Trophoblast cell (in vitro differentiated cells and primary cell): ENCODE data around the gene CDK2.

Experiments used
- DNase-seq, 2 donors: peaks; one replicate each; pipeline ENCODE4 v3.0.0-alpha.2; 2016
- H2AFZ ChIP-seq: 2 replicates; pipeline ENCODE4 v1.6.1; 2013; ENCODE audit warnings: low read length, moderate library complexity, mild to moderate bottlenecking; ENCODE audit not compliant: insufficient read depth, poor library complexity
- H2AK5ac ChIP-seq: 2 replicates; pipeline ENCODE4 v1.6.1; 2013; ENCODE audit warnings: mild to moderate bottlenecking, low read length
- H2BK120ac ChIP-seq: 2 replicates; pipeline ENCODE4 v1.6.1; 2013; ENCODE audit warnings: low read length, mild to moderate bottlenecking, moderate library complexity; ENCODE audit not compliant: insufficient read depth, poor library complexity
- H2BK12ac ChIP-seq: 2 replicates; pipeline ENCODE4 v1.6.1; 2013; ENCODE audit warnings: mild to moderate bottlenecking, low read length, moderate library complexity
- H2BK5ac ChIP-seq: 2 replicates; pipeline ENCODE4 v1.6.1; 2013; ENCODE audit warnings: low read length, low read depth, moderate library complexity, mild to moderate bottlenecking; ENCODE audit not compliant: poor library complexity
- H3K14ac ChIP-seq: 2 replicates; pipeline ENCODE4 v1.6.1; 2013; ENCODE audit warnings: mild to moderate bottlenecking, low read length
- H3K18ac ChIP-seq: 2 replicates; pipeline ENCODE4 v1.6.1; 2013; ENCODE audit warnings: mild to moderate bottlenecking, low read length
- H3K23ac ChIP-seq: 2 replicates; pipeline ENCODE4 v1.6.1; 2013; ENCODE audit warnings: low read length
- H3K27ac ChIP-seq: 2 replicates; pipeline ENCODE4 v1.5.1; 2013; ENCODE audit warnings: low read depth, mild to moderate bottlenecking, inconsistent platforms, low read length, moderate library complexity
- H3K27me3 ChIP-seq: 2 replicates; pipeline ENCODE4 v1.6.1; 2013; ENCODE audit warnings: inconsistent platforms, mild to moderate bottlenecking, low read length, moderate library complexity; ENCODE audit not compliant: insufficient read depth
- H3K36me3 ChIP-seq, 2 experiments: 1 replicate in 1 of 2; 2 replicates in 1 of 2; pipeline ENCODE4 v1.6.1; 2013; ENCODE audit warnings: low read length in 2 of 2, mild to moderate bottlenecking in 2 of 2, moderate library complexity in 1 of 2; ENCODE audit not compliant: insufficient read depth in 2 of 2, control insufficient read depth in 1 of 2
- H3K4ac ChIP-seq: 2 replicates; pipeline ENCODE4 v1.6.1; 2013; ENCODE audit warnings: low read depth, mild to moderate bottlenecking, low read length, moderate library complexity
- H3K4me1 ChIP-seq, 2 experiments: 1 replicate in 1 of 2; 2 replicates in 1 of 2; pipeline ENCODE4 v1.6.1; 2013; ENCODE audit warnings: low read length in 2 of 2, mild to moderate bottlenecking in 2 of 2, moderate library complexity in 1 of 2; ENCODE audit not compliant: insufficient read depth in 2 of 2, control insufficient read depth in 1 of 2
- H3K4me2 ChIP-seq: 2 replicates; pipeline ENCODE4 v1.6.1; 2013; ENCODE audit warnings: inconsistent platforms, mild to moderate bottlenecking, low read length, moderate library complexity
- H3K4me3 ChIP-seq: 2 replicates; pipeline ENCODE4 v1.5.1; 2013; ENCODE audit warnings: mild to moderate bottlenecking, low read depth, low read length, inconsistent platforms
- H3K79me1 ChIP-seq: one replicate; pipeline ENCODE4 v1.6.1; 2013; ENCODE audit warnings: low read length
- H3K79me2 ChIP-seq: 2 replicates; pipeline ENCODE4 v1.6.1; 2013; ENCODE audit warnings: low read length, mild to moderate bottlenecking; ENCODE audit not compliant: control insufficient read depth, insufficient read depth, poor library complexity
- H3K9ac ChIP-seq: 2 replicates; pipeline ENCODE4 v1.6.1; 2013; ENCODE audit warnings: mild to moderate bottlenecking, low read length
- H3K9me3 ChIP-seq: 2 replicates; pipeline ENCODE4 v1.6.1; 2013; ENCODE audit warnings: low read depth, mild to moderate bottlenecking, control low read depth, inconsistent platforms, low read length; ENCODE audit not compliant: insufficient read depth
- H4K12ac ChIP-seq: 2 replicates; pipeline ENCODE4 v1.6.1; 2013; ENCODE audit warnings: low read depth, mild to moderate bottlenecking, low read length, moderate library complexity
- H4K8ac ChIP-seq: 2 replicates; pipeline ENCODE4 v1.6.1; 2013; ENCODE audit warnings: low read depth, mild to moderate bottlenecking, low read length, moderate library complexity
- H4K91ac ChIP-seq: one replicate; pipeline ENCODE4 v1.6.1; 2013; ENCODE audit warnings: low read depth, mild to moderate bottlenecking, low read length, moderate library complexity
- WGBS: extraction: QIAGEN DNeasy Blood & Tissue Kit; methylation state at CpG from one replicate; pipeline ENCODE4 v1.1.7; 2013; ENCODE audit warnings: missing lambda C conversion rate; ENCODE audit not compliant: insufficient read length, insufficient coverage; ENCODE audit errors: extremely low coverage; 5-methylcytosine and 5-hydroxymethylcytosine counted together

CDK2 gene

GRCh38 chr12:56021889-56022497 lies 55.4 kb downstream of the CDK2 start:
- no peak overlapping the region for H2BK5ac ChIP-seq
- H4K91ac ChIP-seq = no peak overlapping the region
- no peak overlapping the region for H3K4ac ChIP-seq
- H3K79me1 ChIP-seq = peaks cover 13% of the 10 kb centered on the region
- H2BK12ac ChIP-seq = no peak overlapping the region
- peaks cover 9 to 20% of the 10 kb centered on the region in 2 experiments for H3K4me1 ChIP-seq
- H3K36me3 ChIP-seq = peaks cover 6 to 7% of the 10 kb centered on the region in 2 experiments
- no peaks in the 10 kb centered on the region for H3K27me3 ChIP-seq
- H3K4me2 ChIP-seq = no peak overlapping the region
- H2AFZ ChIP-seq = no peak overlapping the region
- H3K9ac ChIP-seq = no peak overlapping the region
- peak overlapping the region; percentile 29 for H4K8ac ChIP-seq
- no peak overlapping the region for H4K12ac ChIP-seq
- no peak overlapping the region for H3K23ac ChIP-seq
- no peak overlapping the region for H2BK120ac ChIP-seq
- no CpG with 5 or more reads among the region's 2 CpGs for WGBS
- H3K79me2 ChIP-seq = no peaks in the 10 kb centered on the region
- no peak overlapping the region for H2AK5ac ChIP-seq
- H3K9me3 ChIP-seq = peaks cover 1% of the 10 kb centered on the region
- H3K27ac ChIP-seq = no peak overlapping the region
- no peak for DNase-seq
- no peak overlapping the region for H3K4me3 ChIP-seq
- no peak overlapping the region for H3K18ac ChIP-seq
- no peak overlapping the region for H3K14ac ChIP-seq
